Loucy (cell line): Measurements from ENCODE around the gene MRPS16.

ENCODE experiments used
- H2AFZ ChIP-seq: fragments of 200-600 bp; sonication (generic); 2 replicates; pipeline ENCODE4 v1.6.0; 2016; ENCODE audit warnings: antibody characterized with exemption, mild to moderate bottlenecking, low read length, moderate library complexity
- H3F3A ChIP-seq: fragments of 200-600 bp; 2 replicates; pipeline ENCODE4 v1.6.0; 2016; ENCODE audit warnings: antibody characterized with exemption, low read depth, mild to moderate bottlenecking
- H3K27me3 ChIP-seq: fragments of 200-600 bp; sonication (generic); 2 replicates; pipeline ENCODE4 v1.6.1; 2014; ENCODE audit warnings: low read length, mild to moderate bottlenecking; ENCODE audit not compliant: insufficient read depth, poor library complexity, severe bottlenecking
- H3K36me3 ChIP-seq: fragments of 200-600 bp; sonication (generic); 2 replicates; pipeline ENCODE4 v1.6.1; 2016; ENCODE audit warnings: low read length; ENCODE audit not compliant: insufficient read depth
- H3K4me1 ChIP-seq: fragments of 200-600 bp; sonication (generic); 2 replicates; pipeline ENCODE4 v1.5.1; 2014; ENCODE audit warnings: low read length, mild to moderate bottlenecking; ENCODE audit not compliant: insufficient read depth, poor library complexity, severe bottlenecking
- H3K4me2 ChIP-seq: fragments of 200-600 bp; sonication (generic); 2 replicates; pipeline ENCODE4 v1.6.0; 2014; ENCODE audit warnings: antibody characterized with exemption, low read length, low read depth, mild to moderate bottlenecking; ENCODE audit not compliant: poor library complexity, severe bottlenecking
- H3K4me3 ChIP-seq: fragments of 200-600 bp; sonication (generic); 2 replicates; pipeline ENCODE4 v1.5.1; 2014; ENCODE audit warnings: low read length, mild to moderate bottlenecking, mixed read lengths; ENCODE audit not compliant: poor library complexity, severe bottlenecking
- H3K79me2 ChIP-seq: fragments of 200-600 bp; sonication (generic); 2 replicates; pipeline ENCODE4 v1.6.1; 2014; ENCODE audit warnings: low read length; ENCODE audit not compliant: insufficient read depth
- H3K9ac ChIP-seq: fragments of 200-600 bp; sonication (generic); 2 replicates; pipeline ENCODE4 v1.6.0; 2014; ENCODE audit warnings: mild to moderate bottlenecking, low read depth, low read length, moderate library complexity; ENCODE audit not compliant: poor library complexity, severe bottlenecking
- H3K9me2 ChIP-seq: fragments of 200-600 bp; sonication (generic); replicated peaks from 2 replicates; pipeline ENCODE4 v1.6.1; 2016; ENCODE audit warnings: low read depth, low read length, mixed read lengths
- H3K9me3 ChIP-seq: fragments of 200-600 bp; sonication (generic); 2 replicates; pipeline ENCODE4 v1.6.1; 2014; ENCODE audit warnings: mild to moderate bottlenecking, antibody characterized with exemption, low read length, low read depth; ENCODE audit not compliant: insufficient read depth
- H4K20me1 ChIP-seq: fragments of 200-600 bp; sonication (generic); 2 replicates; pipeline ENCODE4 v1.6.0; 2014; ENCODE audit warnings: antibody characterized with exemption, low read length, mild to moderate bottlenecking; ENCODE audit not compliant: insufficient read depth, poor library complexity, severe bottlenecking
- CTCF ChIP-seq: fragments of 200-600 bp; sonication (generic); conservative IDR thresholded peaks from 2 replicates; pipeline ENCODE4 v1.5.1; 2014; ENCODE audit warnings: mild to moderate bottlenecking, antibody characterized with exemption, low read length
- EZH2phosphoT487 ChIP-seq: fragments of 200-600 bp; IDR thresholded peaks from 2 replicates; pipeline ENCODE4 v1.6.1; 2018; ENCODE audit warnings: antibody characterized with exemption, mild to moderate bottlenecking, moderate library complexity, borderline replicate concordance

MRPS16 gene

GRCh38 chr10:73210395-73211105 lies 41.9 kb downstream of the MRPS16 start:
- Histone ChIP-seq H3F3A (no peaks in the 10 kb centered on the region), H3K4me3 (no peak overlapping the region), H3K79me2 (no peaks in the 10 kb centered on the region), H4K20me1 (no peaks in the 10 kb centered on the region), H3K4me1 (no peaks in the 10 kb centered on the region), H3K9me3 (no peaks in the 10 kb centered on the region), H3K4me2 (no peak overlapping the region), H3K36me3 (no peaks in the 10 kb centered on the region), H3K9ac (no peak overlapping the region), H2AFZ (no peak overlapping the region), H3K9me2 (no peaks in the 10 kb centered on the region), H3K27me3 (no peaks in the 10 kb centered on the region)
- no peak for TF ChIP-seq EZH2phosphoT487

GRCh38 chr10:73209705-73210104 lies 42.7 kb downstream of the MRPS16 start:
- no peak for TF ChIP-seq CTCF
- TF ChIP-seq EZH2phosphoT487 = no peak
- H3K4me1 ChIP-seq = no peaks in the 10 kb centered on the region
- no peak overlapping the region for H2AFZ ChIP-seq
- H3K4me3 ChIP-seq = no peak overlapping the region
- no peaks in the 10 kb centered on the region for H3F3A ChIP-seq
- H3K27me3 ChIP-seq = no peaks in the 10 kb centered on the region
- no peaks in the 10 kb centered on the region for H3K9me2 ChIP-seq
- no peaks in the 10 kb centered on the region for H4K20me1 ChIP-seq
- no peak overlapping the region for H3K4me2 ChIP-seq
- no peaks in the 10 kb centered on the region for H3K36me3 ChIP-seq
- no peaks in the 10 kb centered on the region for H3K9me3 ChIP-seq
- H3K79me2 ChIP-seq = no peaks in the 10 kb centered on the region
- H3K9ac ChIP-seq = no peak overlapping the region

GRCh38 chr10:73207883-73208282 lies 44.6 kb downstream of the MRPS16 start:
- H3K36me3 ChIP-seq = no peaks in the 10 kb centered on the region
- H3K9me3 ChIP-seq = no peaks in the 10 kb centered on the region
- no peaks in the 10 kb centered on the region for H3K79me2 ChIP-seq
- H3K4me1 ChIP-seq = no peaks in the 10 kb centered on the region
- H2AFZ ChIP-seq = no peak overlapping the region
- H3K9me2 ChIP-seq = no peaks in the 10 kb centered on the region
- no peak overlapping the region for H3K4me2 ChIP-seq
- no peaks in the 10 kb centered on the region for H3F3A ChIP-seq
- no peak for TF ChIP-seq EZH2phosphoT487
- TF ChIP-seq CTCF = no peak
- H3K27me3 ChIP-seq = no peaks in the 10 kb centered on the region
- H4K20me1 ChIP-seq = no peaks in the 10 kb centered on the region
- H3K4me3 ChIP-seq = no peak overlapping the region
- no peak overlapping the region for H3K9ac ChIP-seq

GRCh38 chr10:73206385-73206784 lies 46.1 kb downstream of the MRPS16 start:
- Histone ChIP-seq H3K79me2 (no peaks in the 10 kb centered on the region), H3K9me2 (no peaks in the 10 kb centered on the region), H3K36me3 (no peaks in the 10 kb centered on the region), H3K4me1 (no peaks in the 10 kb centered on the region), H2AFZ (no peak overlapping the region), H3K27me3 (no peaks in the 10 kb centered on the region), H3K4me2 (no peak overlapping the region), H3K9me3 (no peaks in the 10 kb centered on the region), H3F3A (no peaks in the 10 kb centered on the region), H4K20me1 (no peaks in the 10 kb centered on the region), H3K4me3 (no peak overlapping the region), H3K9ac (no peak overlapping the region)
- no peak for TF ChIP-seq EZH2phosphoT487
- TF ChIP-seq CTCF = no peak
